Measurements from ENCODE around the gene IDUA. TPM values are rescaled to one million over a fixed set of nuclear protein-coding genes. Genes with fewer than 3 reads are reported as not detected.

The IDUA gene
- total and polyA plus RNA-seq, 10 of the 15 experiments (the other 5 are each of a cell fraction or from before 2014, with no cell fraction given) = 0.05 to 7.6 (median 1.4) TPM; not detected in 1

- TF ChIP-seq SRF (IDR thresholded peaks at IDR 0.05; ENCODE audit: low read depth in 2 of 2, low read length in 2 of 2) (no peak), POU2F2 (IDR thresholded peaks at IDR 0.05; ENCODE audit: borderline replicate concordance, low read depth, low read length) (no peak), PAX5 (IDR thresholded peaks at IDR 0.05; ENCODE audit: borderline replicate concordance, low read depth, low read length) (no peak), PKNOX1 (IDR thresholded peaks at IDR 0.05) (no peak), ZBTB11 (CRISPR knock-in tag; IDR thresholded peaks at IDR 0.05) (no peak), CEBPZ (IDR thresholded peaks at IDR 0.05; ENCODE audit: low read depth, low read length) (no peak), HDGF (IDR thresholded peaks at IDR 0.05) (no peak), E2F8 (IDR thresholded peaks at IDR 0.05; ENCODE audit: low read depth, partially characterized antibody) (no peak), GABPA (IDR thresholded peaks at IDR 0.05; ENCODE audit: low read depth) (no peak), REST (IDR thresholded peaks at IDR 0.05; ENCODE audit: low read depth, low read length) (no peak), POLR2A (IDR thresholded peaks at IDR 0.05; ENCODE audit: low read depth, low read length) (peak; percentile 76), BACH1 (IDR thresholded peaks at IDR 0.05; ENCODE audit: borderline replicate concordance) (peak; percentile 99)
These were observed at the start of gene IDUA (continued) for GRCh38 chr4:986879-987623.

All from GM12878 (cell line).